Activated CD4-positive, CD25-positive, alpha-beta regulatory T cell (primary cell): ENCODE results near the gene KCNG2.

Source experiments
- DNase-seq, 4 experiments: peaks; one replicate each; lab custom pipeline; 2025; lab: John Stamatoyannopoulos, UW

The KCNG2 gene

DNA sequence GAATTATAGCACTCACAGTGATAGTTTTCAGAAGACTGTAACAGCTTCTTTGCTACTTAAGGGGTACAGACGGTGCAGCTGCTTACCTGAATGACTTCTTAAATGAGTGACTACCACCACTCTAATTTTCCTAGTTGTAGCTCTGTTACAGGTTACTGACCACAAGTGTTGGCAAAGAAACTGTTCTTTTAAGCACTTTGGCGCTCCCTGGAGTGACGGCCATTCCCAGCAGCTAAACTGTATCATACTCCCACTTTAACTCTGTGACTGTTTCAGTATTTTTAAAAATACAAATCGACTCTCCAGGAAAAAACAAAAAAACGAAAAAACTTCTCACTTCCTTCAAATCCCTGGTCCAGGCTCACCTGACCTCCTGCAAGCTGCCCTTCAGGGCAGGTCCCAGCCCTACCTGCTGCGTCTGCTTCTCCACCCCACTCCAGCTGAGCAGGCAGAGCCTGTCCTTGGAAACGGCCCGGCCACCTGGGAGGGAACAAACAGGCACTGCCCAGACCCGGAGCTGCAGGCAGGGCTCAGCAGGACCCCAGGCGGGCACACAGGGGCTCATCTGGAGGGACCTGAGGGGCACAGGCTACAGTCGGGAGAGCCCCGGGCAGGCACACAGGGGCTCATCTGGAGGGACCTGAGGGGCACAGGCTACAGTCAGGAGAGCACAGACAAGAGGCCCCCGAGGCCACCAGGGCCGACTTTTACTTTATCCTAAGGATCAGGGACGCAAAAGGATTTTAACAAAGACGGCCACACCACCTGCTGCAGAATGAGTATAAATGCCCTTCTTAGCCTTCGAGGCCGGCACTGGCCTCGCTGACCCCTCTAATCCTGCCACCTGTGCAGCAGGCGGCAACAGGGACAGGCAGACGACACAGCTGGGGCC is 129.2 kb downstream of the KCNG2 start:
- DNase-seq: no peak

DNA sequence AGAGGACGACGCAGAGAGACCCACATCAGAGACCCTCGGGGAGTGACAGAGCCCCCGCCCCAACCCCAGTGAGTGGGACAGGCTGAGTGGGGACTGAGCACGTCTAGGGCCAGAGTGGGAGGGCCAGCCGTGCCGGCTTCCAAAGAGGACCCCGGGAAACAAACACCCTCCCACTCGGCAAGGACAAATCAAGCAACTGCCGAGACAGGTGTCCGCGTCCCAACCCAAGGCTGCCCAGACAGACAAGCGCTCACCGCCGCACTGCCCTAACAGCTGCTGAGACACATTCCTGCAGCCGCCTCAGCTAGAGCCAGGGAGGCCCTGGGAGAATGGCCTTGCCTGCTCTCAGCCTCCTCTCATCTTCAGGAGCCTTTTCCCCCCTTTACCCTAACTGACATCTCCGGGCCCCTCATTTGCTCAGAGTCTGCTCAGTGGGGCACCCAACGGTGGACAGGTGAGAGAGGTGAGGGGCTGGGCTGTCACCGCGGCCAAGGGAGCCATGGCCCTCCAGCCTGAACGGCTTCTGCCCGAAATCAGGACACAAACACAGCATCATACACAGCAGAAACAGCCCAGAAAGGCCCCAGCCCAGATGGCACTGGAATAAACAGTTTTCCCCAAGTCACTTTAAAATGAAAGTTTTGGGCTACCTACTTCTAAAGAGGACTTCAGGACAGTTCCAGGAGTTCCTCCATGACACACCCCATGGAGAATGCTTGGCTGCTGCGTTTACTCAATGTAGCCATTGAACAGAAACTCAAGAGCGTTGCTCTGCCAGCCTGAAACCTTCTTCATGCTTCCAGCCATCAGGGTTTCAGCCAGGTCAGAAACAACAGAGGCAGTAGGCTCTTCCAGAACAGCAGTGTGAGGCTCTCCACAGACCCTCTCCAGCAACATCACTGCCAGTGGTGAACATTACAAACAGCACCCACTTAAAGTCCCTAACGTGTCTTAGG is 130.1 kb downstream of the KCNG2 start:
- no peak for DNase-seq

DNA sequence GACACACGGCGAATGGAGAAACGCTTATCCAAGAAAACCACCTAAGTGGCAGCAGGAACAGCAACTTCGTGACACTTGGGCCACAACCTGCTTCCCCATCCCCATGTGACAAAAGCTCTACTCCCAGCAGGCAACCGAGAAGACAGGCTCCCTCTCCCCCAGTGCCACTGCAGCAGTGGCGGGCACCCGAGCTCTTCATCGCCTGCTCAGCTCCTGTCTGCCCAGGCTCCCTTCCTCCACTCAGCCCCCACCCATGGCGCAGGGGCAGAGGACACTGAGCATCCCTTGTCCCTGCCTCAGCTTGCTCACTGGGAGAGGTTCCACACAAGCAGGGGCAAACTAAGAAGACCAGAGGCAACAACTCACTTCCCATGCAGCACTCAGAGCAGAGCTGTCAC is 130.8 kb downstream of the KCNG2 start:
- no peak for DNase-seq

DNA sequence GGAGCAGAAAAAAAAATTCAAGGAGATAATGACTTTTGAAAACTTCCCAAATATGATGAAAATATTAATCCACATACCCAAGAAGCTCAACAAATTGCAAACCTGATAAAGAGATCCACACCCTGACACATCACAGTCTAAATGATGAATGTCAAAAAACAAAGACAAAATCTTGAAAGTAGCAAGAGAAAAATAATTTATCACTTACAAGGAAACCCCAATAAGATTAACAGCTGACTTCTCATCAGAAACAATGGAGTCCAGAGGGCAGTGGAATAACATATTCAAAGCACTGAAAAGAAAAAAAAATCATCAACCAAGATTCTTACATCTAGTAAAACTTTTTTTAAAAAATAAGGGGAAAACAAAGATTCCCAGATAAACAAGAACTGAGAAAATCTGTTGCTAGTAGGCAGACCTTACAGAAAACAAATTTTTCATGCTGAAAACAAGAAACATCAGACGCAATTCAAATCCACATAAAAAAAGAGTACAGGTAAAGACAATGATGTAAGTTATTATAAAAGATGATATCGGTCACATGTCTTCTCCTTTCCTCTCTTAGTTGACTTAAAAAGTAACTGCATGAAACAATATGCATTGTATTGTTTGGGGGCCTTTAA is 132.4 kb downstream of the KCNG2 start:
- DNase-seq: no peak

DNA sequence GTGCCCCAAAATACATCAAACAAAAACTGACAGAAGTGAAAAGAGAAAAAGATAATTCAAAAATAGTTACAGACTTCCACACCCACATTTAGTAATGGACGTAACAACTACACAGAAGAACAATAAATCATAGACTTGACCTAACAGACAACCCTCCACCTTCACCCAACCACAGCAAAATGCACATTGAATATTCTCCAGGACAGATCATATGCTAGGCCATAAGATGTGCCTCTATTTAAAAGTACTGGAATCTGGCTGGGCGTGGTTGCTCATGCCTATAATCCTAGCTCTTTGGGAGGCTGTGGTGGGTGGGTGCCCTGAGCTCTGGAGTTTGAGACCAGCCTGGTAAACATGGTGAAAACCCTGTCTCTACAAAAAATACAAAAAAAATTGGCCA is 133.7 kb downstream of the KCNG2 start:
- no peak for DNase-seq

DNA sequence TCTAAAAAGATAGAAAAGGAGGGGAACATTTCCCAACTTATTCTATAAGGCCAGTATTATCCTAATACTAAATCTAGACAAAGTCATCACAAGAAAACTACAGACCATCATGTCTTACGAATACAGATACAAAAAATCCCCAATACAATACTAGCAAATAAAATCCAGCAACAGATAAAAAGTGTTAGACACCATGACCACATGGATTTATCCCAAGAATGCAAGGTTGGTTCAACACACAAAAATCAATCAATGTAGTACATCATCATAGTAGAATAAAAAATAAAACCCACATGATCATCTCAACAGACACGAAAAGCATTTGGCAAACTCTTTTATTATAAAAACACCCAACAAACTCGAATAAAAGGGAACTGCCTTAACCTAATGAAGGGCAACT is 135.2 kb downstream of the KCNG2 start:
- no peak for DNase-seq

DNA sequence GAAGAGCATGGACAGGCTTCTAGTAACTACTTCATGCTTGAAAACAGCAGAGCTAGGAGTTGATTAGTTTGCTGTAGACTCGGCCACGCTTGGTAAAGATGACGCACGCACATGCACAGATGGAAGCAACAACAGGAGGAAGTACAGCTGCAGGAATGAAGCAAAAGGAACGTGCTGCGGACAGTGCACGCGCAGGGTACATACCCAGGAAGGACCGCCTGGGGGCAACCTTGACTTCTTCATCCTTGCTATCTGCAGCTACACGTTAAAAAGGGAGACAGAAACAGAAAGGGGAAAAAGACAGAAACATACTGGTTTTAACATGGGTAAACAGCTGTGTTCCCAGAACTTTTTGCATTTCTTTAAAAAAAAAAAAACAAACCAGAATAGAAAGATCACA is 136.0 kb downstream of the KCNG2 start:
- DNase-seq: no peak

DNA sequence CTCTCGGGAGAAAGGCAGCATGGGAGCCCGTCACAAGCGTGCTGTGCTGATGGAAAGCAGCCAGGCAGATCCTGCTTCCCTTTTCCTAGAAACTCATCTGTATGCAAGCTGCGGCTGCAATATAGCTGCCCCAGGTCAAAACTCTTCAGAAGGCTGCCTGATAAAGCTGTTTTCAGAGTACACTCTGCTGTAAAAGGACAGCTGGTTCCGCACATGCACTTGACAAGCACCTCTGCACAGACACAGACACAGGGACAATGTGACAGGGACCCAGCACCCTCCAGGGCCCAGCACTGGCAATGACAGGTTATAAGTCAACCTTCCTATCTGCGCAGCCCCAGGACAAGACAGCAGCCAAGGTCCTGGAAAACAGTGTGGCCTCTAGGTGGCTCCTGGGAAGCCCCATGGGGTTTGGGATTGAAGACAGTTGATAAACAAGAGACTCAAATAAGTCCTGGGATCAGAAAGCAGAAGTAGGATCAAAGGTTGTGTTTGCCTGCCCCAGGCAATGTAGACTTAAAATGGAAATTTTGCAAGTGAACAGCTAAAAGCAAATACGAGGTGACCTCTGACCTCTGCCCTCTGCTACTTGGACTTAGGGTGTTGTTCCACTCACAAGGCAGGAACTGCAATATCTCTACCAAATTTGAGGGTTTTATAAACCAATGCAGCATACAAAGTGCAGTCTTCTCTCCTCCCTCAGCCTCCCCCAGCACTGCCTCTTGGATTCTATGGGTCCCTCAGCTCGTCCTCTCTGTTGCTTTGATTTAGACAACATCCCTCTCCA is 136.8 kb downstream of the KCNG2 start:
- no peak for DNase-seq

DNA sequence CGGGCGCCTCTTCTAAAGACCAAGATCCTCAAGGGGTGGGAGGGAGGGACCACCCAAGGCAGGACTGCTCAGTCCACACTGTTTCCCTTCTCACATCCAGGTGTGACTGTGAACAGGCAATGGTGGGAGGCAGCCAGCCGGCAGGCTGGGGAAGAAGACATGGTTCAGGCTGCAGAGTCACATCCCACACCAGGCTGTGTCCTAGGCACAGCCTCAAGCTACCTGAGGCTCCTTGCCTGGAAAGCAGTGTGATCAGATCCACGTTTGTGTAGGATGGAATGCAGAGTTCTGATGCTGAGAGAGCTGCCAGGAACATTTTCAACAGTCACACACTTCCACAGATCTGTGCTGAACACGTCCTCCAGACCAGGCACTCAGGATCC is 137.4 kb downstream of the KCNG2 start:
- no peak for DNase-seq

DNA sequence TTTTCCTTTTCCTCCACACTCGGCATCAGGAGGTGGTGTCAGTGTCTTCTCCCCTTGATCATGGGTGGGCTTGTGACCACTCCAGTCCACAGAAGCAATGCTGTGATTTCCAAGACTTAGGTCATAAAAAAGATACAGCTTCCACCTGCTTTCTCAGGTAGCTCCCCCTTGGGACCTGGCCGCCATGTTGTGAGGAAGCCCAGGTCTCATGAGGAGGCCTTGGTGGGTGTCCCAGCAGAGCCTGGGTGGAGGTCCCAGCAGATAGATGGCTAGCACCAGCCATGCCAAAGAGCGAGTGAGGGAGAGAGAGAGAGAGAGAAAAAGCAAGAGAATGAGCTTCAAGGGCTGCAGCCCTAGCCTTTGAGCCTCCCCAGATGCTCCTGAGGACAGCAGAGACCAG is 137.8 kb downstream of the KCNG2 start:
- DNase-seq: no peak

DNA sequence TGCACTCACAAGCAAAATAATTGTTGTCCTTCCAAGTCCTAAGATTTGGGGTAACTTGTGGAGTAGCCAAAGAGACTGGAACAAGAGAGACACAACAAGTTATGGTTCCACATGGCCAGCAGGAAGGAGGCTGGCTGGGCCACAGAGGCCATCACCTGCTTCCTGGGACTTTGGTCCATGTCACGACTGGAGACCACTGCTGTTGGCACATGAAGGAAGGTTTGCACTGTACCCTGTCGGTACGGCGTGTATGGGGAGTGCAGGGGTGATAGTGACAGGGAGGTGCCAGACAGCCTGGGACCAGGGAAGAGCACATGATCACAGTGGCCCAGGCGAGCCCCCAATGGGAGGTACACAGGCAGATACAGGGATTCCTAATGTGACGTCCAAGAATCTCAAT is 138.2 kb downstream of the KCNG2 start:
- no peak for DNase-seq

DNA sequence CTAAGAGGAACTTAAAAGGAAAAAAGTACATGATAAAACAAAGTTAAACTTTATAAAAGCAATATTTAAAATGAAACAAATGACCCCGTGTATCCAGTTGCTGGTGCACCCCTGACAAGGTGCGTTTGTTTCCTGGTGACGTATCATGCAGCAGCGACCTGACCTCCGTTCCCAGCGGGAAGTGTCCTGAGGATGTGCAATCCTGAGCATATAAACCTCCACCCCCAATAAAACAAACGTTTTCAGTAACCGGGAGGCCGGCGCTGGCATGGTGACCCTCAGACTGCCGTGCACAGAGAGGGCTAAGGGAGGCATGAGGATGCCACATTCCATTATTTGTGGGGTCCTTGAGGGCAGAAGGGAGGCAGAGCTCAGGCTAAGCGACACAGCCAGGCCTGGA is 138.9 kb downstream of the KCNG2 start:
- DNase-seq: no peak

DNA sequence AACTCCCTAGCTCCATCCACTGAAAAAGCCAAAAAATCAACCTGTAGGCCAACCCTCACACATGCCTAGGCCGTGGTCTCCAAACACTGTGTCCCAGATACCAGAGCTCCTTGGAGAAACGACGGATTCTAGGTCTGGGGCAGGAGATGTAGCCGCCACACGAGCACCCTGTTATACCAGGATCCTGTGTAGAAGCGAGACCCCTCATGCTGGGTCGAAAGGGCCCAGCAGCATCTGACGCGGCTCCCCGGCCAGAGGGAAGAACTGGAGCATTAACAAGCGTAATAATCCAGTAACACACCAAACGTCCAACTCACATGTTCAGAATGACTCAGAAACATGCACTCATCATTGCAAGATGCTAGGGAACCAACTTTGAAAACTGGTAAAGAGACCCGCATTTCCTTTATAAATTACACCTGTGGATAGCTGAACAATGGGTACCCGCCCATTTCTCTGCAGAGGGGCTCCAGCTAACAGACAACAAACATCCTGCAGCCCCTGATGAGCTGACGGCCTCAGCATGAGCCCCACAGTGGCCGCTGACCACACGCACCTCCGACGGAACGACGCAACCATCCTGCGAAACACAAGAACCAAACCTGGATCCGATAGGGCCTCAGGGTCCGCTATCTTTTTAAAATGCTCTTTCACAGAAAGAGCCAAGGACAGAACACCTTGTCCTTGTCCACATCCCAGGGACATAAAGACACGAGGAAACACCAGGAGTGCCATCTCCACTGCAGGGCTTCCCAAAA is 139.5 kb downstream of the KCNG2 start:
- DNase-seq: no peak

DNA sequence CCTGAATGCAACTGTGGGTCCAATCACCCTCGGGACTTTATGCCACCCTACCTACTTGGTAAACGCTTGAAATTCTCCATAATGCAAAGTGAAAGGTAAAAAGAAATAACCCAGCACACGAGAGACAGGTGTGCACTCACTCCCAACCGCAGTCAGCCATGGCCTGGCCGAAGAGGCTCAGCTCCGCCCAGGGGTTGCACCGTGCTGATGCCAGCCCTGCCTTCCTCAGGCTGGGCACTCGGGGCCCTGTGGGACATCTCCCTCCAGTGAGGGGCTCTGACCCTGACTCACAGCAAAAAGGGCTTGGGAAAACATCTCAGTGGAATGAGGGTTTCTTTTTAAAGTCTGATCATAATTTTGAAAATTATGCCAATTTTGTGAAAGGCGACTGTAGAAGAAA is 140.5 kb downstream of the KCNG2 start:
- DNase-seq: no peak

DNA sequence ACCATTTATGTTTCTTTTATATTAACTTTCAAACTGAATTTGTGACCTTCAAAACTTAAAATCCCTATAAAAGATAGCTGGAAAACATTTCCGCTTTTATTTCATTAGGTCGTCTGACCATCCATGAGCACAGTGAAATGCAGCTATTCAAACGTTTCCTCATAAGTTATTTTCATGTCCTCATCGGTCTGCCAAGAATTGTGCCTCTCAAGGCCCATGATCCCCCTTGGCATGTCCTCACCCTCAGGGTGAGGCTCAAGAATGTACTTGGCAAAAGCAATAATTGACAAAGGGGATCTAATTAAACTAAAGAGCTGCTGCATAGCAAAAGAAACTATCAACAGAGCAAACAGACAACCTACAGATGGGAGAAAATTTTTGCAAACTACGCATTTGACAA is 141.4 kb downstream of the KCNG2 start:
- no peak for DNase-seq

DNA sequence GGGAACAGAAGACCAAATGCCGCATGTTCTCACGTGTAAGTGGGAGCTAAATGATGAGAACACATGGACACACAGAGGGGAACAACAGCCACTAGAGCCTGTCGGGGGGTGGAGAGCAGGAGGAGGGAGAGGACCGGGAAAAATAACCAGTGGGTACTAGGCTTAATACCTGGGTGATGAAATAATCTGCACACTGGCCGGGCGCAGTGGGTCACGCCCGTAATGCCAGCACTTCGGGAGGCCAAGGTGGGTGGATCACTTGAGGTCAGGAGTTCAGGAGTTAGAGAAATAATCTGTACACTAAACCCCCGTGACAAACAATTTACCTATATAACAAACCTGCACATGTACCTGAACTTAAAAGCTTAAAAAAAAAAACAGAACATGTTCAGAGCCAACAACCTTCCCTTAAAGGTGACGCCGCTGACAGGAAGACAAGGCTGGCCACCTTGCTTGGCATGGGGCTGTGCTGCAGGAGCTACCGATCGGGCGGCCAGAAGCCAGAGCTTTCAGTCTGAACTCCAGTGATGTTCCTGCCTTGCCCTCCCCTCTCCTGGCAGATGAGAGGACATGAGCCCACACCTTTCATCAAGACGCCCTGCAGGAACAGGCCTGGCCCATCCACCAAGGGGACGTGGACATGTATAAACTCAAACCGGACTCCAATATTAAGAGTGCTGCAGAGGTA is 142.5 kb downstream of the KCNG2 start:
- DNase-seq: no peak

DNA sequence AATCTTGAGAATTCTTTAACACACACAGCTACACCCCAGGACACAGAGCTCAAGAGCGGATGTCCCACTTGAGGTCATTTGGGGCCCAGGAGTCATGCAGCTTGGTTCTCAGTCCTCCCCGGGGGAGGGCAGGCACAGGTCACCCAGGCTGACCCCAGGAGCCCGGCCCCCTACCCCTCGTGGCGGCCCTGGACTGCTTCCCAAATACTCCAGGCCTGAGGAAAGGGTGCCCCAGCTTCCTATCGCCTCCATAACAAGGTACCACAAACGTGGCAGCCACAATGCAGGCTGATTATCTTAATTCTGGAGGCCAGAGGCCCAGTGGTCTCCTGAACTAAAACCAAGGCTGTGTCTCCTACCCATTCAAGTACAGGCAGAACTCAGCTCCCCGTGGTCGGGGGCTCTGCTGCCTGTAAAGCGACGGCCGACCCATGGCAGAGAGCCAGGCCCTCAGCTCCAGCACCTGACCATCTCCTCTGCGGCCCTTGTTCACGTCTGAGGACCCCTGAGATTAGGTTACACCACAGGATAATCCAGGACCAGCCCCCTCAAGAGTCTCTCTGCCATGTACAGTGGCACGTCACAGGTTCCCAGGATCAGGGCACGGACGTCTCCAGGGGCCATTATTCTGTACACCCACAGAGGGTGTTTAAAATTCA is 143.2 kb downstream of the KCNG2 start:
- no peak for DNase-seq

DNA sequence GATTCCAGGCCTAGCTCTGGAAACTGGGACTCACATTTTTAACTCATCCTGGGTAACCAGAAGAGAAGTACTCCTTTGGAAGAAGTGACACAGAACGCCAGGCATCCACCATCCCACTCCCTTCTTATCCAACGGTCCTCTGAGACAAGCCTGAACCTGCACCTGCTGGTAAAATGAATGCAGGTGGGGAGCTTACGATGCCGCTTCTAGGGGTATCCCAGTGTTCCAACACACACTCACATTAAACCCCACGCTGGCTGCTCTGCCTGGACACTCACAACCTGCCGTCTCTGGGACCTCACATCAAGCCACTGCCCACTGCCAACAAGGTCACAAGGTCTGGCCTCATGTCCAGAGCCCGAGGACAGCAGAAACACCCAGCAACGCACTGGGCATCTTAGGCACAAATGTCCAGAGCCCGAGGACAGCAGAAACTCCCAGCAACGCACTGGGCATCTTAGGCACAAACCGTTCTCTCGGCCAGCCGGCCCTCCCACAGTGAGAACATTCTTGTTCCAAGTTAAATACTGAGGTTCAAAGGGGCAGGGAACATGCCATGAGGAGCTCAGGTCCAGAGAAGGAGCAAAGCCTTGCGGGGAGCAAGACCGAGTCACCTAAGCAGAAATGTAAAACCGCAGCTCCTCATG is 143.9 kb downstream of the KCNG2 start:
- no peak for DNase-seq

DNA sequence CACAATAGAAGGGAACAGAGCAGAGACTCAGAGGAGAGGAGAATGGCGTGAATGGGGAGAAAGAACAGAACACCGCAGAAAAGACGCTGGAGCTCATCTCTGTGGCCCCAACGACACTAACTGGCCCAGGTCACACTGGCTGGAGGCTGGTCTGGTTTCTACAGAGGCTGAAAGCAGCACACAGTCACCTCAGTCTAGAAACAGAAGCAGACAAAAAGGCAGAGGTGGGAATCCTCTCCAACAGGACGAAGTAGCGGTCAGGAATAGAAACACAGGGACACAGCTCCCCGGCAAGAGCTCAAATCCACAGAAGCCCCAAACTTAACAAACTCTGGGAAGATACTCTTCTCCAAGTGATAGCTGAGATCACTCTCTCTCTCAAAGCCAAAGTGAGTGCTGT is 144.5 kb downstream of the KCNG2 start:
- no peak for DNase-seq
